Measurements from ENCODE around the gene RNF5. TPM values are rescaled to one million over a fixed set of nuclear protein-coding genes. Genes with fewer than 3 reads are reported as not detected.

RNF5 gene
- total RNA-seq, 1 experiment from 2014 or later, result 70.7 TPM

DNA sequence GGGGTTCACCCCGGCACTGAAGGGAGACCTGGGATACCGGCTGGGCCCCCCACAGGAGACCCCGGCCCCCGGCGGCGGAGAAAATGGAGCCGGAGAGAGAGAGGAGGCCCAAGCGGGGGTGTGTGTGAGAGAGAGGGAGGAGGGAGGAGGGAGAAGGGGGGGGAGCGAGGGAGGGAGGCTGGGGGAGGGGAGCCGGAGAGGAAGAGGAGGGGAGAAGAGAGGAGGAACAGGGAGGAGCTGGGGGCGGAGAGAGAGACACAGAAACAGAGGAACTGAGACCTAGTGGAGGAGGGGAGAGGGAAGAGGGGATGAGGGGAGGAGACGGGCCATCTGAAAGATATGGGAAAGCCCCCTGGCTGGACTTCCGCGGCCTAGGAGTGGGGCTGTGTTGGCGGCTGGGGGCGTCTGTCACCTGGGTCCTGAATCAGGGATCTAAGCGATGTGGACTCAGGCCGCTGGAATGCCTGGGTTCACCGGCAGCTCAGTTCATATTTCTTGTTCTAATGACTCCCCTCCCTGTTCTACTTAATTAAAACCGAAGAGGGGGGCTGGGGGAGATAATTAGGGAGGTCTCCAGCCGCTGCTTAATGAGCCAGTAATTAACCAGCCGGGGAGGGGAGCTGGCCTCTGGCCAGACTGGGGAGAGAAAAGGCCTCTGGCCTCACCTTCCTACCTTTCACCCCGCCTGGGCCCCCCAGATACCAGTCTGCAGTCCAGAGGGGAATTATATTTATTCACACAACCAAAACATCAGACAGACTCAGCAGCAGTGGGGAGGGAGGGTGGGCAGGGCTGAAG, 12.0 kb downstream of the RNF5 start, which contains the start of gene PBX2:
Gene PBX2, minus strand, starts transcription at position 149 of the 798 bp plus-strand sequence. CDS start 287 bp downstream, outside the sequence.
- Histone ChIP-seq H3K4me3 (ENCODE audit: low read depth, low read length) (peak within 1 kb of the TSS; percentile 62), H3K4me1 (peaks cover 19% of the 10 kb centered on the region), H3K9me3 (no peaks in the 10 kb centered on the region), H3K27me3 (replicated peaks; ENCODE audit: control insufficient read depth, insufficient read depth, low read length) (no peaks in the 10 kb centered on the region), H3K36me3 (ENCODE audit: control insufficient read depth, insufficient read depth, low read length) (peaks cover 2% of the 10 kb centered on the region; the same call in 1 of the 2 replicates)
- H3K9me3 Mint-ChIP-seq (ENCODE audit: unreplicated experiment), result no peaks in the 10 kb centered on the region
- DNase-seq, result peak; percentile 71 to 87
- H3K4me3 Mint-ChIP-seq (ENCODE audit: unreplicated experiment), result peak within 1 kb of the TSS; percentile 83
- TSS peak; percentile 95 for BruUV-seq (replicated peaks)
- H3K36me3 Mint-ChIP-seq (ENCODE audit: insufficient read depth, unreplicated experiment), result peaks cover 35% of the 10 kb centered on the region
- TF ChIP-seq, protein P1, sequence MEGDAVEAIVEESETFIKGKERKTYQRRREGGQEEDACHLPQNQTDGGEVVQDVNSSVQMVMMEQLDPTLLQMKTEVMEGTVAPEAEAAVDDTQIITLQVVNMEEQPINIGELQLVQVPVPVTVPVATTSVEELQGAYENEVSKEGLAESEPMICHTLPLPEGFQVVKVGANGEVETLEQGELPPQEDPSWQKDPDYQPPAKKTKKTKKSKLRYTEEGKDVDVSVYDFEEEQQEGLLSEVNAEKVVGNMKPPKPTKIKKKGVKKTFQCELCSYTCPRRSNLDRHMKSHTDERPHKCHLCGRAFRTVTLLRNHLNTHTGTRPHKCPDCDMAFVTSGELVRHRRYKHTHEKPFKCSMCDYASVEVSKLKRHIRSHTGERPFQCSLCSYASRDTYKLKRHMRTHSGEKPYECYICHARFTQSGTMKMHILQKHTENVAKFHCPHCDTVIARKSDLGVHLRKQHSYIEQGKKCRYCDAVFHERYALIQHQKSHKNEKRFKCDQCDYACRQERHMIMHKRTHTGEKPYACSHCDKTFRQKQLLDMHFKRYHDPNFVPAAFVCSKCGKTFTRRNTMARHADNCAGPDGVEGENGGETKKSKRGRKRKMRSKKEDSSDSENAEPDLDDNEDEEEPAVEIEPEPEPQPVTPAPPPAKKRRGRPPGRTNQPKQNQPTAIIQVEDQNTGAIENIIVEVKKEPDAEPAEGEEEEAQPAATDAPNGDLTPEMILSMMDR (IDR thresholded peaks at IDR 0.05; ENCODE audit: insufficient read depth in 1 of 2, low read depth in 1 of 2, low read length in 1 of 2, severe bottlenecking in 1 of 2, unreplicated experiment in 1 of 2), result no peak
- H3K27ac Mint-ChIP-seq (ENCODE audit: unreplicated experiment), result peak within 1 kb of the TSS; percentile 90
- H3K4me1 Mint-ChIP-seq (ENCODE audit: low read depth, unreplicated experiment), result peaks cover 30% of the 10 kb centered on the region
- ChIA-PET POLR2A (interaction anchor here (0.6 to 0.8 kb wide), 3 partner anchors 13 to 782 kb away, joined by 4 to 5 read pairs (median 5); partner anchors contain the start of gene ATF6B), CTCF (interaction anchor here (0.7 to 1.2 kb wide), 3 partner anchors 13 to 73 kb away, joined by 3 read pairs; no protein-coding TSS in a partner anchor)
- intact Hi-C loops (cut with micrococcal nuclease; ENCODE audit: unreplicated experiment), result loop anchor here (1.0 to 10.0 kb wide), 2 partner anchors 12 to 775 kb away; partner anchors contain the start of genes BRD2 and RNF5
- no peaks in the 10 kb centered on the region for H3K27me3 Mint-ChIP-seq (ENCODE audit: insufficient read depth, unreplicated experiment)

DNA sequence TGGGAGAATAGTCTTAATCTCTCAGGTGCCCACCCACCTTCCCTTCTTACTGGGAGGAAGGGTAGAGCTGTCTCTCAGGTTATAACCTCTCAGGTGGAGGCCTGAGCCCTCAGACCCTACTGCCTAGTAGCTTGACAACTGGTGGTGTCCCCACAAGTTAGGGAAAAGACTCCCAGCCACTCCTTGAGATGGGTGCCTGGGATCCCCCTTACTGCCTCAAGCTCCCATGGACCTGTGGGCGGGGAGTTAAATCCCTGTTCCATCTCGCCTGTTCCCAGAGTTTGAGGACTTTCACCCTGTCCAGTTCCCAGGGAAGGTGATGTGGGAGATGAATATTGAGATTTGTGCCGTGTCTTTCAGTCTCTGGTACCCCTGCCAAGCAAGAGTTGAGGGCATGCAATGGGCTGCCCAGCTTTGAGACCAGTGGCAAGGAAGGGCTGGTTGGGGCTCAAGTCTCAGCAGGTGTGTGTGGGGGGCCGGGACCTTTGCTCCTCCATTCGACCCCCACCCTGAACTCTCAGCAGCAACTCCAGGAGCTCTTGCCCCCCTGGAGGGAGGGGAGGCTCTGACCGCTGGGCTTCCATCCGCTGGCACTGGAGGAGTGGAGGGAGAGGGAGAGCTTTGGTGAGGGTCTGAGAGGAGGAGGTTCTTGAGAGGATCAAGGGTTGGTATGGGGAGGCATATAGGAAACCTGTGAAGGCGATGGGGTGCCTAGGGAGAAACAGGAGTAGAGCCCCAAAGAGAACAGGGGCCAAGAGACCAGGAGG, 12.9 kb downstream of the RNF5 start:
- Mint-ChIP-seq H3K4me3 (ENCODE audit: unreplicated experiment) (peak overlapping the region; percentile 83), H3K27ac (ENCODE audit: unreplicated experiment) (no peak overlapping the region), H3K27me3 (ENCODE audit: insufficient read depth, unreplicated experiment) (no peaks in the 10 kb centered on the region), H3K4me1 (ENCODE audit: low read depth, unreplicated experiment) (peaks cover 26% of the 10 kb centered on the region), H3K9me3 (ENCODE audit: unreplicated experiment) (no peaks in the 10 kb centered on the region), H3K36me3 (ENCODE audit: insufficient read depth, unreplicated experiment) (peaks cover 36% of the 10 kb centered on the region)
- no peaks in the 10 kb centered on the region for H3K9me3 ChIP-seq
- peak overlapping the region; percentile 62 for H3K4me3 ChIP-seq (ENCODE audit: low read depth, low read length)
- intact Hi-C loops (cut with micrococcal nuclease; ENCODE audit: unreplicated experiment), result loop anchor here (1.0 to 10.0 kb wide), 2 partner anchors 13 to 774 kb away; partner anchors contain the start of genes BRD2 and RNF5
- H3K27me3 ChIP-seq (replicated peaks; ENCODE audit: control insufficient read depth, insufficient read depth, low read length), result no peaks in the 10 kb centered on the region
- DNase-seq, result no peak
- H3K4me1 ChIP-seq, result peaks cover 19% of the 10 kb centered on the region
- ChIA-PET CTCF (interaction anchor here (0.5 to 1.2 kb wide), 2 partner anchors 63 to 74 kb away, joined by 3 read pairs; partner anchors contain the start of gene ATF6B), POLR2A (interaction anchor here (0.8 kb wide), 1 partner anchor 781 kb away, joined by 5 read pairs; no protein-coding TSS in a partner anchor)
- BruUV-seq (replicated peaks), result no TSS peak
- TF ChIP-seq, protein P1 (IDR thresholded peaks at IDR 0.05; ENCODE audit: insufficient read depth in 1 of 2, low read depth in 1 of 2, low read length in 1 of 2, severe bottlenecking in 1 of 2, unreplicated experiment in 1 of 2), result no peak
- H3K36me3 ChIP-seq (ENCODE audit: control insufficient read depth, insufficient read depth, low read length), result peaks cover 2% of the 10 kb centered on the region; the same call in 1 of the 2 replicates

All from Caco-2 (cell line).